ENCODE data around the gene LARP1. TPM values are rescaled to one million over a fixed set of nuclear protein-coding genes. Genes with fewer than 3 reads are reported as not detected.
"Not testable (repeated sequence)": the region's sequence is repeated elsewhere in the genome, so short reads cannot be mapped to it uniquely, and the experiment has no call there.

Gene LARP1
- total RNA-seq, 1 donor from 2014 or later: 144 TPM

GRCh38 chr5:154735362-154735761 is 19.8 kb upstream of the LARP1 start:
- ATAC-seq: not testable (repeated sequence)

- not testable (repeated sequence) for ATAC-seq
These were observed 18.8 kb upstream of the LARP1 start for GRCh38 chr5:154736372-154736771.

GRCh38 chr5:154737667-154738320 is 17.4 kb upstream of the LARP1 start:
- ATAC-seq: no peak

- ATAC-seq: peak; percentile 64
These were observed 14.7 kb upstream of the LARP1 start for GRCh38 chr5:154740483-154740882.

- ATAC-seq: peak; percentile 93
These were observed 14.2 kb upstream of the LARP1 start for GRCh38 chr5:154740957-154741356.

GRCh38 chr5:154741415-154741814 is 13.8 kb upstream of the LARP1 start:
- ATAC-seq: no peak

GRCh38 chr5:154743812-154744211 is 11.4 kb upstream of the LARP1 start:
- ATAC-seq: no peak

GRCh38 chr5:154745349-154745748 is 9.8 kb upstream of the LARP1 start:
- no peak for ATAC-seq

- no peak for ATAC-seq
These were observed 5.7 kb upstream of the LARP1 start for GRCh38 chr5:154749491-154749890.

- ATAC-seq: not testable (repeated sequence)
These were observed 4.5 kb upstream of the LARP1 start for GRCh38 chr5:154750641-154751040.

GRCh38 chr5:154751854-154752253 is 3.3 kb upstream of the LARP1 start:
- no peak for ATAC-seq

GRCh38 chr5:154753792-154754191 is 1.4 kb upstream of the LARP1 start:
- peak; percentile 7 for ATAC-seq

GRCh38 chr5:154754460-154755360 is 467 bp upstream of the LARP1 start:
- ATAC-seq: peak; percentile 95

GRCh38 chr5:154756009-154756867 is 1.1 kb downstream of the LARP1 start:
- no peak for ATAC-seq

- ATAC-seq: peak; percentile 1
These were observed 2.0 kb downstream of the LARP1 start for GRCh38 chr5:154756868-154757813.

- ATAC-seq: peak; percentile 14
These were observed 2.7 kb downstream of the LARP1 start for GRCh38 chr5:154757814-154758406.

- no peak for ATAC-seq
These were observed 3.3 kb downstream of the LARP1 start for GRCh38 chr5:154758493-154758892.

- no peak for ATAC-seq
These were observed 3.8 kb downstream of the LARP1 start for GRCh38 chr5:154758977-154759376.

- ATAC-seq: not testable (repeated sequence)
These were observed 4.7 kb downstream of the LARP1 start for GRCh38 chr5:154759868-154760267.

- ATAC-seq: peak; percentile 42
These were observed 6.0 kb downstream of the LARP1 start for GRCh38 chr5:154761046-154761736.

GRCh38 chr5:154762261-154762660 is 7.1 kb downstream of the LARP1 start:
- no peak for ATAC-seq
